GM19043 (cell line): ENCODE results near the gene MVB12B.

Experiments used
- ATAC-seq: cut with Tn5 transposase; IDR thresholded peaks from one replicate; pipeline ENCODE4 v1.9.1; 2021; ENCODE audit warnings: low read depth; ENCODE audit not compliant: unreplicated experiment

The MVB12B gene

DNA sequence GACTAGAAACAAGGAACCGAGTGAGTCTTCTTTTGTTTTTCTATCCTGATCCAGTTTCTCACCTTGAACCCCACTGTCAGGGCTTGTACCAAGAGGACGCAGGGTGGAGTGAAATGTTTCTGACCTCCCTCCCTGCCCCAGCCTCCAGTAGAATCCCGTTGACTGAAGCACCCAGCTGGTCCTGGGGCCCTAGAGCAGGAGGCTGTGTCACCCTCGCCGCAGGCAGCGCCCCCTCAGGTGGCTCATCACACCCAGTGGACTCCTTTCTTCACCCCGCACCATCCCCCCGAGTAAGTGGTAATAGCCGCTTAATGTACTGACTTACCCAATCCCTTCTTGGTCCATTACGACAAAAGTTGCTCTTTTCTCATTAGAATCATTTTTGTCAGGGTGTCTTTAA, 53.8 kb downstream of the MVB12B start:
- no peak for ATAC-seq

DNA sequence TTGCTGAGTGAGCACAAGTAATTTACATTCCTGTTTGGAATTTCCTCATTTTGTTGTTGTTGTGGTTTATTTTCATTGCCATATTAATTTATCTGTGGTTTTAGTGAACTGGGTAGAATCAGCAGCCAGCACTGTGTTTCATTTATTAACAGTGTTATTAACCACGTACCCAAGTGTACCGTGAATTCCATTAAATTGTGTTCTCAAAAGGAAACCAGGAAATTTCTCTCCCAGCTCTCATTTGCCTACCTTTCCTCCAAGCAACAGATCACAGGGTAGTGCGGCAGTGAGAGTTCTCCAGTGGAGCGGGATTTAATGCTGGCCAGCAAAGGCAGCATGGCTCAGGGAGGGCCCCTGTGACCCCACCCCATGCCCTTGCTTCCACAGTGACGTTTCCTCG, 54.6 kb downstream of the MVB12B start:
- ATAC-seq = no peak

DNA sequence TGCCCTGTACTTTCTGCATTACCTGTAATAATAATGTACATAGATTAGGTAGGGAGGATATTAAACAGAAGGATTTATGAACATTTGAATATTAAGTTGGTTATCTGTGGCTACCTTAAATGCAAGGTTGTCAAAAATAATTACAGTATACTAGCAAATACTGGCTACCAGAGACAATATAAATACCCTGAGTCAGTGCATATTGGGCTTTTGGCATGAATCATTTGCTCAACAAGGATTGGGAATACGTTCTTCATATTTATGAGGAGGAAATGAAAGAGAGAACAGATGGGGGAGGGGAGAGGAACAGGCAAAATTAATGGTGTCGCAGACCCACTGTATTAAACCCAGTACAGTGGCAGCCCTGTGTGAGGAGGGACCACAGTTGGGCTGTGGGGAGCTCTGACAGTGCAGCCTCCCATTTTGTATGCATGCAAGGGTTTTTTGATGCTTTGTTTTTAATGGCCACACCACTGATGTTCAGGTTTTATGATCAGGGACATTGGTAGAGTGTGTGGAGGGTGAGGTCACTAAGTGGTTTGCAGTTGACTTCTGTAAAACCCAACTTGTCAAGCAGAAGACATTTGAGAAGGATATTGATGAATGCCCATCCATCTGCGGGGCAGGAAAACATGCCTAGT, 56.9 kb downstream of the MVB12B start:
- no peak for ATAC-seq

DNA sequence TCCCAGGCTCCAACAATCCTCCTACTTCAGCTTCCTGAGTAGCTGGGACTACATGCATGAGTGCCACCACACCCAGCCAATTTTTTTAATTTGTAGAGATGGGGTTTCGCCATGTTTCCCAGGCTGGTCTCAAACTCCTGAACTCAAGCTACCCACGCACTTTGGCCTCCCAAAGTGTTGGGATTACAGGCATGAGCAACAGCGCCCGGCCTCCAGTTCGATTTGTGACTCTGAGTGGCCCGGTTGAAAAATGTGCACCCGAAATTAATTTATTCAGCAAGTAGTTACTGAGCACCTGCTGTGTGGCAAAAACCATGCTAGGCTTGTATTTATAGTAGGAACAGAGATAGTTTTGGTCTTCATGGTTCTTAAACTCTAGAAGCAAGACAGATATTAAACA, 58.3 kb downstream of the MVB12B start:
- ATAC-seq = no peak

DNA sequence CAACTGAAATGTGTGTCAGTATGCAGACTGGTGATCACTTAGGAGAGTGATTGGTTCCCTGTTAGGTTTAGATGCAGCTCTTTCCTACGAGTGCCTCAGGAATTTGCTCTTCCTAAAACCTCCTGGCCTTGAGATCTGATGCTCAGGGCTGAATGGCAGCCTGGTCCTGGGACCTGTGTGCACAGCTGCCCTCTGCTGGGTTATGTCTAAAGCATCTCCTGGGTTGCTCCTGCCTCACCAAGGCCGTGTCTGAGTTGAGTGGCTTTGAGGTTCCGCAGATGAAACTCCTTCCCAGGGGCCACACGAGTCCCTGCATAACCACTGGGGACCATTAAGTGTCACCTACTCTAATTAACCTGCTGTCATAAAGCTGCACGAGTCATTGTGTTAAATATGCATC, 59.5 kb downstream of the MVB12B start:
- no peak for ATAC-seq

DNA sequence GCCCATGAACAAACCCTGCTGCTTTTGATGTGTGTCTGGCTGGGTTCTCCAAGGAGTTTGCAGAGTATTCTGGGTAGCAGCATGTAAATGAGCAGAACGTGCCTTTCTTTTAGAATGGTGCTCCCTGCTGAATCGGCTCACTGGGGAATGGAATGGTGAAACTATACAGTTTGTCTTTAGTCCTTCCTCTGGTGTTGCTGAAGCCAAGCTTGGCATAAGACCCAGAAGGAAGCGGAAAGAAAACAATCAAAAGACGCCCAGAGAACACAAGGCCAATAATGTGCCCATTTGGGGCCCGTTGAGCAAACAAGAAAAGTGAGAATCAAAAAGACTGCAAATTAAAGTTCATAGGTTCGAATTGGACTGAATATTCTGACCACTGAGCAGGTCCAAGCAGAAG, 60.1 kb downstream of the MVB12B start:
- ATAC-seq = no peak

DNA sequence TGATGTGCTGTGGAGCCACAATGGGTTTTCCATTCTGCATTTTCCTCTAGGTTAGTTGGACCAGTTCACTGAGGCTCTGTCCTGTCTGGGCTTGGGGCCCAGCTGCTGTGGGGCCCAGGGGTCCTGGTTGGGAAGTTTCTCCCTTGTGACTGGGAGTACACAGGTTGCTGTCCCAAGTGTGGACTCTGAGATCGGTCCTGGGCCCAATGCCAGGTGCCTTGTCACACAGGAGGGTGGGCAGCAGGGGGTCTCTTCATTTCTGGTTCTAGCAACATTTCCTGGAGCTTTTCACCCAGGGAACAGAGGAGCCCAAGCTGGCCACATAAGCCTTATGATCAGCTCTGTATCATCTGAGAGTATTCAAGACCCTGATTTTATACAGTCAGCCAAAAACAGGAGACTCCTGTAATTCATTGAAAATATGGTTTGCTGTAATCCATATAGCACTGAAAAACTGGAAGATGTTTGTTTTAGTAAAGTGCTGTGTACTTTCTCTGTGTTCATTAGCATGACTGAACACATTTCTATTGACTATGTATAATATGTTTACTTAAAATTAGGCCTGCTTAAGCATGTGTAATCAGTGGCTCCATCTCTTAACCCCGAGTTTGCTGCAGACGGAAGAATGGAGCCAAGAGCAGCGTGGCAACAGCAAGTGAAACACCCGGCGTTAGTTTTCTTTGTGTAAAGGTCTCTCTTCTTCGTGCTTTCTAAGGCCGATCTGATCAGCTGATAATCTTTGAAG, 62.5 kb downstream of the MVB12B start:
- no peak for ATAC-seq

DNA sequence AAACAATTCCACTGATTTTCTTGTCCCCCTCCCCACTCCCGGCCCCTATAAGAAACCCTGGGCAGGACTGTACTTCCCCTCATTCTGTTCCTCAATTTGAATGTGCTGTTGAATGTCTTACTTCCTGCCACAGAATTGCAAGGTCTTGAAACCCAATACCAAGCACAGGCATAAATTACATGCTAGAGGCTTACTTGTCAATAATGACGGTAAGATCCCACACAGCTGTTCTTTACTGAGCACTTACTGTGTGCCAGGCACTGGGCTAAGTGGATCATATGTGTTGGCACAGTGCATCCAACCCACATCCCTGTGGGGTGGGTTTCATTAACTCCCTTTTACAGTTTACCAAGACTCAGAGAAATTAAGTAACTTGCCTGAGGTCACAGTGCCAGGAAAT, 63.4 kb downstream of the MVB12B start:
- no peak for ATAC-seq

DNA sequence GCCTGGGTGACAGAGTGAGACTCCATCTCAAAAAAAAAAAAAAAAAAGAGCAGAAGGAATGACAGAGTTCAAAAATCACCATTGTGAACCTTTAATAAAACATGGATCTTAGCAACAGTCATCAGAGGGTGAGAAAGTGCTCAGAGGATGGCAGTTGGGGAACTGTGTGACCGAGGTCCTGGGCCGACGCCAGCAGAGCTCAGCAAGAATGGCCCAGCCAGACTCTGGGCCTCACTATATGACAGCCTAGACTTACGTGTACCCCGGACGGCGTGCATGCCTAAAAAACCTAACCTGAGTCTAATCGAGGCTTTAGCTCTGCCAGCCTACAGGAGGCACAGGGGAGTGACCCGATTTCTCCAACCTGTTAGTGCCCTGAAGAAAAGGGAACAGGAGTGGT, 64.3 kb downstream of the MVB12B start:
- ATAC-seq = no peak

DNA sequence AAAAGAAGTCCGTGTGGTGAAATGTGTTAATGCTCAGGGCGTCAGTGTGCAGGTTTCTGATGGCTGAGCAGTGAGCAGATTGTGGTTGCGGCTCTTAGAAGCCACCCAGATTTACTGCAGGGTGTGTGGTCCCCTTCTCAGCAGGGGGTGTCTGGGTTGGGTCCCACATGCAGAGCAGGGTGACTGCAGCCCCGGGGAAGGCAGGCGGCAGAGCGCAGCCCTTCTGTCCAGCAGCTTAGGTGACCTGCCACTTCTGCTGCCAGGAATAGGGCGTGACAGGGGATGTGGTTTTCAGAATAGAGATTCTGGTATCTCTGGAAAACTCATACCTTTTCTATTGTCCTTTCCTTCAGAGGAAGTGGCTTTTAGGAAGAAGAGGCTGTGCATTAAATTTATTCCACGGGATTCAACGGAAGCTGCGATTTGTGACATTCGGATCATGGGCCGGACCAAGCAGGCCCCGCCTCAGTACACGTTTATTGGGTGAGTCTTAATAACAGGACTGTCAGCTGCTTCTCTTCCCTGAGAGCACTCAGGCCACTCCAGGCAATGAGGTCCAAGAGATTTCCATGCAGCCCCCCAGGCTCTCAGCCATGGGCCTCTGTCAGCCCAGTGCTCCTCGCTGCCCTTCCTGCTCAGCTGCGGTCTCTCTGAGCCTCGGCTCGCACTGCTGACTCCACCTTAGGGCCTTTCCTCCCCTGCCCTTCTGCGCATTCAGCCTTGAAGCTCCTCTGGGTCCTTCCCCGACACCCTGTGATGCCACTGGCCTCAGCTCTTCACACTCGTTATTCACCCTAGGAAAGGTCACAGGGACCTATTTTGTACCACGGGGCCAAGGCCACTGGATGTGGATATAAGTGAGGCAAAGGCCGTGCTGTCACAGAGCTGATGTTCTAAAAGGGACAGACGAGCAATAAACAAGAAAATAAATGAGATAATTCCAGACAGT, 65.4 kb downstream of the MVB12B start:
- no peak for ATAC-seq

DNA sequence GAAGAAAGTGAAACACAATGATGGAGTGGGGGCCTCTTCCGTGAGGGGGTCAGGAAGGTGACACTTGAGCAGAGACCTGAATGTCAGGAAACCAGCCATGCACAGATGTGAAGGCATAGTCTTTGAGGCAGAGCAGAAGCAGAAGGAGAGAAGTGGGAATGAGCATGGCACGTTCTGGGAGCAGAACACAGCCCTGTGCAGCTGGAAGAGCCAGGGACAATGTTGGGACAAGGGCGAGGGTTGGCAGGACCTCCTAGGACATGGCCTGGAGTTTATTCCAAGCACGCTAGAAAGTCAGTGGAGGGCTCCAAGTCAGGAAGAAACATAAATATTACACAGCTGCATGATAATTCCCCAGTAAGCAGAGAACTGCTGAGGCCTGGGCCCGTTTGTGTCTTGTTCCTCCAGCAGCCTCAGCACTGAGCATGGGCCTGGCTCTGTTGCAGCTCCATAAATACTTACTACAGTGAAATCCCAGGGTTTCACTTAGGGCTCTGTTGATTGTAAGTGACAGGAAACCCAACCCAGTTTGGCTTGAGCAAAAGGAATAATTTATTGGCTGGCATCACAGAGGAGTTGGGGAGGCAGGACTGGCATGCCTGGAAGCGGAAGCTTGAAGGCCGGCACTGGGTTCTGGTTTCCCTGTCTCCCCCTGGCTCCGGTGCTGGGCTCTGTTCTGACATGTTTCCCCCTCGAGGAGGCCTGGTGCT, 66.2 kb downstream of the MVB12B start:
- ATAC-seq = no peak

DNA sequence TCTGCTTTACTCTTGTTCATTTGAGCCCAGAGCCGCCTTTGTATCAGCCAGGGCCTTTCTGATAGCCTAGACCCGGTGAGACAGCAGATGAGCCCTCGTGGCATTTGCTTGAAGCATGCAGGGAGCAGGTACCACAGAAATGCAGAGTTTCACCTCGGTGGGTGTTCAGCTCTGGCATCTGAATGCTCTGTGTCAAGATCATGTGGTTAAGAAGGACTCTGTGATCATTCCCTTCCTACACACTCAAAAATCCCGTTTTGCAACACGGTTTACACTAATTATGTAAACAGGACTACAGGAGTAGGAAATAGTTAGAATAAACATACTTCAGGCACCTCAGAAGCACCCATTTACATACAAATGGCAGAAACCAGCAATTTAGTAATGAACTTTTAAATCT, 67.2 kb downstream of the MVB12B start:
- ATAC-seq = no peak

DNA sequence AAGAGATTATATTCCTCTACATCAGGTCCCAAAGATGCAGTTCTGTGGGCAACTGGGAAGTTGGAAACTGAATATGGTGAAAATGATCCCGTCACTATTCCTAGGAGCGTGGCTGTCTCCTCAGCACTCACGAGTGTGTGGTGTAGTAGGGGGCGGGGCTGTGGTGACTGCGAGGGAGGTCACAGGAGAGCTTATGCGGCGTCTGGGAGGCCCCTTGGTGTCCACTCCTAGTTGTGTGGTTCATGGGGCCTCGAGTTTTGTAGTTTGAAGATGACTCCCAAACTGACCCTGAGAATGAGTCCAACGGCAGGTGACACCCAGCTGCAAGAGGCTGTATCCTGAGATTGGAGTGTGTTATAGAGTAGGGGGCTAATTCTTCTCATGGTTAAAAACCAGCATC, 68.2 kb downstream of the MVB12B start:
- ATAC-seq = no peak

DNA sequence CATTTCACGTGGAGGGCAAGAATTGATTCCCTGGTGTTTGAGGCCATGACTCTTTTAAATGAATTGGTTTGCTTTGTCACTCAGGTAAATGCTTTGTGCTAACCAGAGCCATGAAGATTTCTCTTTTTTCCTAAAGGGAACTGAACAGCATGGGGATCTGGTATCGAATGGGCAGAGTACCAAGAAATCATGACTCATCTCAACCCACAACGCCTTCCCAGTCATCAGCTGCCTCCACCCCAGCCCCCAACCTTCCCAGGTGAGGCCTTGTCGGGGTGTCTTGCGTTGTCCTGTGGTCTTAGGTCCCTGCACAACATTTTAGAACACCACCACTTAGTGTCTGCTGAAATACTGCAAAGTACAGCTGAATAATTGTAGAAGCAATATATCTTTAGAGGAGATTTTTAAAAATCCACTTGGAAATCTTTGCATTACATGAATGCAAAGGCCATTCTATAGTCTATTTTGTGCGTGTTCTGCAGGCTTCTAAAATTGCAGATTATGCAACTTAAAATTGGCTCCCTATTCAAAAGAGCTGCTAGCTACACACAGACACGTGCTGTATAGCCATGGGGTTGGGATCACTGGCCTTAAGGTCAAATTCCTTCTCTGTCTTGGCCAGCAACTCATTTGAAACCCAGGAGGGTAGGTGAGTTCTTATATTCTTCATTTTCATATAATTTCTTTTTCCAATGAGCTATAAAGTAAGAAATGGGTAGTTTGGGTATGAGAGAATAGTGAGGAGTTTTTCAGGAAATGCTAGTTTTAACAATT, 69.0 kb downstream of the MVB12B start:
- ATAC-seq = no peak

DNA sequence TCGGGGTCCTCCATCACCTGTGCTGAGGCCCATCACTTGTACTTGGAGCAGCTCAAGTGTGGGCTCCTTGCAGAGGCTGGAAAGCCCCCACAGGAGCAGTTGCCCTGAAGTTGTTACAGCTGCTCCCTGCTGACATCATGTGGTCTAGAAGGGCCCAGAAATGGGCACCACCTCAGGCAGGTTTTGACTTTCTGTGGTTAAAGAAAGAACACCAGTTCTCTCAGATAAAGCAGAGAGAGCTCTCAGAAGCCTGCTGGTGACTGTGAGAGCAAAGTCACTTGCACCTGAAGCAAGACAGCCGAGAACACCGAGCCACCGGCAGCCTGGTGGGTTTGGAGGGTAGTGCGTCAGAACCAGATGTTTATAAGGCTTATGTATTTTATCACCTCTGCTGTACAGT, 70.4 kb downstream of the MVB12B start:
- ATAC-seq = peak; percentile 72

DNA sequence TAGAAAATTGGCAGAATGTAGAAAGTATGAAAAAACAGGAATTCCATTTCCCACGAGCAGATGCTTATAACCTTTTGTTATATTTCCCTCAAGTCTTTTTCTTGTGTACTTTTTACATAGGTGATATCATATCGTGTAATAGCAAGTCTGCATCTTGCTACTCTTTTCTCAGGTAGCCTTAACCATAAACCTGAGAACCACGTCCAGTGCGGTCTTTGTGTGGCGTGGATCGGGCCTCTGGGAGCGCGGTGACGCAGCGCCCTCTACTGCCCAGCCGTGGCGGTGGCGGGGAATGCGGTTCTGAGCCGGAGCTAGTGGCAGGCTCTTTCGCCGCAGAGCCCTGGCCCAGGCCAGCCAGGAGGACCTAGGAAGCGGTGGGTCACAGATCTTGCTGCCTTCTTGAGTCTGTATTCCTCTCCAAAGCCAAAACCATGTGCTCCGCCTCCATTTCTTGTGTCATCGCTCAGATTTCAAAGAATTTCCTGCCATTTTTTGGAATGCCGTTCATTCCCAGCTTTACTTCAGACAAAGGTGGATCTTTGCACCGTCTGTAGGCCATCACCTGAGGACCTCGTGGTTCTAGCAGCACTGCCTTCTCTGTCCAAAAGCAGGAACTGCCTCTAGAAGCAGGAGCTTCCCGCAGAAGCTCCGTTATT, 71.9 kb downstream of the MVB12B start:
- ATAC-seq = no peak

DNA sequence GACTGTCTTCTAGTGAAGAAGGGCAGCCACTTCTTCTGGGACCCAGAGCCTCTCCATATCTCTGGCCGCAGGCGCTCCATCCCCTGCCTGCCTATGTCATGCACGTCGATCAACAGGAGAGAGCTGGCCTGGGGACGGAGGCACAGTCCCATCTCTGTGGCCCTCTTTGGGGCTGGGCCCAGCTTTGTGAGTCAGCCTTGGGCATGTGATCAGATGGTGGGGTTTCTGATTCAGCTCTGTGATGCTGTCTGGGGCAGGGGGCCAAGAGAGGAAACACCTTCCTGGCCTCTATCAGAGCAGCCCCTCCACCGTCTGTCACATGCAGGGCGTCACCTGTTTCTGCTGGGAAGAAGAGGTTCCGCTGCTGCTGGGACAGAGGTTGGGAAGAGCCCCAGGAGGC, 72.6 kb downstream of the MVB12B start:
- no peak for ATAC-seq

DNA sequence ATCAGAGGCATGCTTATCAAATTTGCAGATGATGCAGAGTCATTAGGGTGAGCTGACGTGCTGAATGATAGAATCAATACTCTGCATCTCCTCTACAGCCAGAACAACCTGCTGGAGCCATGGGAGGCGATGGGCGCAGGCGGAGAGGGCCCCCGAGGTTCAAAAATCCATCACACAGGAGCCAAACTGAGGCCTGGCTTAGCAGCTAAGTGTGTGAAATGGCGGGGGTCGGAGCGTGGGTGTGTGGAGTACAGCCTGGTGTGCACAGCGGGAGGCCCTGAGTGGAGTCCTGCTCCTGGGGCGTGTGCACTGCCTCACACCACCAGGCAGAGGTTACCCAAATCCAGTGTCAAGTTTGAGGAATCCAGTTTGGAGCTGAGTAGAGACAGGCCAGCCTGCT, 73.2 kb downstream of the MVB12B start:
- no peak for ATAC-seq

DNA sequence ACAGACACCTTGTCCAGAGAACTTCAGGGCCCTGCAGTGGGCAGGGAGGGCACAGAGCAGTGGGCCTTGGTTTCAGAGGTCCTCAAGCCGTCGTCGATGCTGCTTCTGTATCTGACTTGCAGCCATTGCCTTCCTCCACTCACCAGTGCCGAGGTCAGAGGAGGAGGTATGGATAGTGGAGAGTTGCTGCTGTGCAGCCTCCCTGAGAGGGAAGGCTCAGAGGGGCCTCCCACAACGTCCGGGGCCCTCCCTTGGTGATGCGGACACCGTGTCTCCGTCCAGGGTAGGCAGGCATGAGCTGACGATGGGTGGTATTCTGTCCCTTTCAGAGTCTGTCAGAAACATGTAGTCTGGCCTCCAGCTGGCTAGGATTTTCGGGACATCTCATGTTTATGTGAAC, 73.9 kb downstream of the MVB12B start:
- no peak for ATAC-seq

DNA sequence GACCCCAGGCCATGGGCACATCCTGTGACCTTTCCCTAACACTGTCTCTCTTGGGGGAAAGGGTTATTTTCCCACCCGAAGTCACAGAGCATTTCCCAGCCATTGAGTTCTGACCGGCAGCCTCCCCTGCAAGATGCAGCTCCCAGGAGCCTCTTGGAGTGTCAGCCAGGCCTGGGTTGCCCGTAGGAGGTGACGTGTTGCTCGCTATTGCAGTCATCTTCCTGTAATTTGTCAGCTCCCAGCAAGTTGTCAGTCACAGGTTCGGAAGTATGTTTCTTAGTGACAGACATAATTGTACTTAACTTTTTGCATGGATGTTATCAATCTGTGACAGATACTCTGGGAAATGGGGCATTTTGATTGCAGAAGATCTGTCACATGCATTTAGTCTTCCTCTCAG, 74.5 kb downstream of the MVB12B start:
- no peak for ATAC-seq
